Activated T-helper 1 cell treated with anti-CD3 and anti-CD28 coated beads, Interleukin-2, amount 50 U/mL, for 16 hours (primary cell): Measurements from ENCODE around the gene CRADD.
"Not testable (repeated sequence)": the region's sequence is repeated elsewhere in the genome, so short reads cannot be mapped to it uniquely, and the experiment has no call there.

Experiments used
- DNase-seq, 2 donors: peaks; one replicate each; pipeline ENCODE4 v3.0.0-alpha.2; 2020; ENCODE audit warnings: low read depth in 1 of 2, low spot score in 1 of 2

Gene CRADD

DNA sequence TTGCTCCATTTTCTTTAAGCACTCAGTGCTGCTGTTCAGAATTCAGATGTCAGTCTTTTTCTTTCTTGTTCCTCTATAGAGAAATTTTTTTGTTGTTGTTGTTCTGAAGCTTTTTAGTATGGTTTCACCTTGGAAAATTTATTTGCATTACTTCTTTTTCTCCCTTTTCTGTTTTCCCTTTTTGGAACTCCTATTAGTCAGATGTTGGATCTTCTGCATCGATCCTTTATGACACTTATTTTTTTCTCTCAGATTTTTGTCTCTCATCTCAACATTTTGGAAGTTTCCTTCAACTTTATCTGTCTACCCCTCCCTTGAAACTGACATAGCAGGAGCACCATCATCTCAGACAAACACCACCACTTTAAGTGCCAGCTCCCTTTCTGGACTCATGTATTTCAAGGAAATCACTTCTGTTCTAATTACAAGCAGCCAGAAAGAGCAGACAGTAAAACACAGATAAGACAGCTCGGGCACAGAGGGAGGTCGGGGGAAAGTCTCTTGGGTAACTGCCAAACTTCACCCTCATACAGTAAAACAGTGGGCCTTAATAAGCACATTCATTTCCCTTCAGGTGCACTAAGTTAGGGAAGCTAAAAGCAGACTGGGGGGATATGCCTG lies 248.5 kb downstream of the CRADD start:
- no peak for DNase-seq

DNA sequence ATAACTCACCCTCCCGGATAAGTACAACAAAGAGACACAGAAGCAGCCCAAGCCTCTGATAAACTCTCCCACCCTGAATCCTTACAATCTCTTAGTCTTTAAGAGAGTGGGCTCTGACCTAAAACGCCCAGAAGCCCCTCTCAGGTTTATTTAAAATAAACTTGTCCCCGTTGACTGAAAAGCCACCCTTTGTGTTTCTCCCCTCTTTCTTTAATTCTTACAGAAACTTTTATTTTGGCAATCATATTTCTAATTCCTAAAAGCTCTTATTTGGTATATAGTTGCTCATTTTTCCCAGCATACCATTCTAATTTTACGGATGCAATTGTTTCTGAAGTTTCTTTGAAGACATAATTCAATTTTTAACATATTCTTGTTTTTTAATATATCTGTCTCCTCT lies 249.1 kb downstream of the CRADD start:
- DNase-seq: no peak

- DNase-seq: not testable (repeated sequence)
Measured at GRCh38 chr12:93929081-93929480, 251.9 kb downstream of the CRADD start.

GRCh38 chr12:93937812-93938211 lies 260.6 kb downstream of the CRADD start:
- no peak for DNase-seq

DNA sequence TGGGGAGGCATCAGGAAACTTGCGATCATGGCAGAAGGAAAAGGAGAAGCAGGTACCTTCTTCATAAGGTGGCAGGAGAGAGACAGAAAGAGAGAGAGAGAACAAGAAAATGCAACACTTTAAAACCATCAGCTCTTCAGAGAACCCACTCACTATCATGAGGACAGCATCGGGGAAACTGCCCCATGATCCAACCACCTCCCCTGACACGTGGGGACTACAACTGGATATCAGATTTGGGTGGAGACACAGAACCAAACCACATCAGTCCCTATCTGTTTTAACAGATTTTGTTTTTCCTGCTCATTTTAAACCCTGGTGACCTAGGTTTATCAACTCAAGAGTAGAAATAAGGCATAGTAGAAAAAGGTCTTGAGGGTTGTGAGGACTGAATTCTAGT lies 261.1 kb downstream of the CRADD start:
- DNase-seq: no peak

- no peak for DNase-seq
Measured at GRCh38 chr12:93938931-93939330, 261.8 kb downstream of the CRADD start.

DNA sequence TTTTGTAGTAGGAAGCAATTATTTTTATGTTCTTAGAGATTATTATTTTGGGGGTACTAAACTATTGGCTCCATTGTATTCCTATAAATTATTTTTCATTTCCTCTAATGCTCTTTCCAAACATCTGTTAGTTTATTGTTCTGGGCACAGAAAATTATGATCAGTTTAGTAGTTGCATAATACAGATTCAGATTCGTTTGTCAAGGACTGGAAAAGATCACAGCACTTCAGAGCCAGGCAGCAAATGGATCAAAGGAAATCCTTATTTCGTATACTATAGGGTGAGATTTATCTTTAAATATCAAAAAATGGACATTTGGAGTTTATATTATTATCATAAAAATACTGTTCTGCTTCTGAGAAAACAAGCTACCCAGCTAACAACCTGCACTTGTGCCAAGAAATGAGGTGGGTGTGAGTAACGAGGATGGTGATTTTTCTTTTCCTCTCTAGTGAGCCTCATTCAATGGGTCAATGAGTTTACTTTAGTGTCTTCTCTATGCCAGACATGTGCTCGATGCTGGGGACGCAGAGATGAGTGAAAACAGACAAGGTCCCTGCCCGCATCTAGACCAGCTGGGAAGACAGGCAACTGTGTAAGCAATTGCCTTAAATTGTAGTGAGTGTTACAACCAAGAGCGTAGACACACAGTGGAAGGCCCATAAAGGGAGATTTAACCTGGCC lies 262.6 kb downstream of the CRADD start:
- no peak for DNase-seq

DNA sequence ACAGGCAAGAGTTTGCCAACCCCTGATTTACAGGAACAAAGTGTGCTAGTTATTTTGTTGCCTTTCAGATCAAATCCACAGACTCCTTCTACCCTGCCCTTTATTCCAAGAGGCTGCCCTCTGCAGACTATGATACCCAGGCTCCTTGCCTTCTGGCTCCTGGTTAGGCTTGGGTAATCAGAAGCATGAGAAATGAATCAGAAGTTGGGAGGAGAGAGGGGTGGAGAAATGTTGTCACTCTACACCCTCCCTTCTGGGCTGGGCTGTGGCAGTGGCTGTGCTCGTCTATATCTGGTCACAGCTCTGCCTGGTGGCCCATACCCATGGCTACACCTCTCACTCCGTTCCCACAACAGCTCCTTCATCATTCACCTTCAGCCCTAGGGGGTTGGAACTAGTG lies 266.6 kb downstream of the CRADD start:
- no peak for DNase-seq

DNA sequence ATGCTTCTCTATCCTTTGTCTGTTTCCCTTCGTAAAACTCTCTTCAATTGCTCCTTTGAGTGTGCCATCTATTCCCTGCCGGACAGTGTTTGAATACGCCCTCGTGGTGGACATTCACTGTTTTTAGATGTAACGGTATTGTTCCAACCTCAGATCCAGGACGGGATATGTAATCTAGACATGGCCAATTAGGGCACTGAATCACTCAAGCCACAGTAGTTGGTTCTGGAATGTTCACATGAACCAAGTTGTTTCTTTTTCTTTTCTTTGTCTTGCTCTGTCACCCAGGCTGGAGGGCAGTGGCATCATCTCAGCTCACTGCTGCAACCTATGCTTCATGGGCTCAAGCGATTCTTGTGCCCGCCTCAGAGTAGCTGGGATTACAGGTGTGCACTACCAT lies 267.0 kb downstream of the CRADD start:
- DNase-seq: no peak
